ENCODE results near the gene SLIT3.

Gene SLIT3

DNA sequence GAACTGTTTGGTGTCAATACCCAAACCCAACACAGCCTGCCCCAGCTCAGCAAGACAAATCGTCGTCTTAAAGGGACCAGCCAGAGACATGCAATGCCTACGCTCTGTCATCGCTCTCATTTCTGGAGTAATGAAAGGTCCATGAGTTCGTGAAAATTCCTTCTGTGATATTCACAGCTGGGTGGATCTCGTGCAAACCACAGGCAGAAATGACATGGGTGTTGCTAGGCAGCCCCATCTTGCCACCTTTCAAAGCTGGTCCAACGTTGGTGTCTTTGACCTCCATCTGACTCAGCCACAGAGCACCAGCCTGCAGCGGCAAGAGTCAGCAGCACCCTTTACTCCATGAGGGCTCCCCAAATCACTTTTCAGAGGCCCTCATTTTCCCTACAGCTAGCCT lies 215.3 kb downstream of the SLIT3 start:
- CTCF ChIA-PET: no interaction called here
- TF ChIP-seq CTBP1 (IDR thresholded peaks at IDR 0.05; ENCODE audit: borderline replicate concordance) (no peak), NFRKB (IDR thresholded peaks at IDR 0.05) (no peak), FOXK2 (IDR thresholded peaks at IDR 0.05) (no peak), L3MBTL2 (conservative IDR thresholded peaks at IDR 0.05) (no peak), ZNF384 (IDR thresholded peaks at IDR 0.05) (no peak), SUZ12 (IDR thresholded peaks at IDR 0.05) (no peak), HDGF (IDR thresholded peaks at IDR 0.05; ENCODE audit: borderline replicate concordance) (no peak), SP1 (IDR thresholded peaks at IDR 0.05) (no peak), PKNOX1 (IDR thresholded peaks at IDR 0.05) (no peak), FOXA1 (IDR thresholded peaks at IDR 0.05) (no peak), TARDBP (IDR thresholded peaks at IDR 0.05) (no peak), BHLHE40 (IDR thresholded peaks at IDR 0.05; ENCODE audit: borderline replicate concordance) (no peak), ELF4 (IDR thresholded peaks at IDR 0.05) (no peak), LEF1 (IDR thresholded peaks at IDR 0.05; ENCODE audit: borderline replicate concordance) (no peak), FOXM1 (IDR thresholded peaks at IDR 0.05; ENCODE audit: borderline replicate concordance) (no peak), ARNT (IDR thresholded peaks at IDR 0.05) (no peak)
- POLR2A ChIA-PET: no interaction called here
- DNase-seq (ENCODE audit: extremely low spot score): no peak

DNA sequence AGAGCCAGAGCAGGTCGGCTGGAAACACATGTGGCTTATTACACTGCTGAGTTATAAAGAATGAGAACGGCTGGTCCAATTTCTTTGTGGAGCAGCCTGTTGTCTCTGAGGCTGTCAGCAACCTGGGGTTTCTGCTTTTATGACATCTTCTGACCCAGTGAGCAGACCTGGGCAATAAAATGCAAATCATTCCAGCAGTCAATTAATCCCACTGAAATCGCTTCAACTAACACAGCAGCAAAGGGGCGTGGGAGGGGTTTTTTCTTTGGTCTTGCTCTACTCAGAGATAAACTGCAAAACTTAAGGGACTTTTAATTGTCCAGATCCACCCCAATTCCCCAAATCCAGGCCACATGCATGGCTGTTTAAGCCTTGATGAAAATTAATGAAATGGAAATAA lies 215.7 kb downstream of the SLIT3 start:
- TF ChIP-seq NFRKB (IDR thresholded peaks at IDR 0.05): no peak
- TF ChIP-seq ELF4 (IDR thresholded peaks at IDR 0.05): no peak
- no peak for TF ChIP-seq CTBP1 (IDR thresholded peaks at IDR 0.05; ENCODE audit: borderline replicate concordance)
- TF ChIP-seq SP1 (IDR thresholded peaks at IDR 0.05): no peak
- CTCF ChIA-PET: no interaction called here
- no peak for DNase-seq (ENCODE audit: extremely low spot score)
- POLR2A ChIA-PET: no interaction called here

GRCh38 chr5:169084775-169085174 lies 216.2 kb downstream of the SLIT3 start:
- DNase-seq (ENCODE audit: extremely low spot score): no peak
- TF ChIP-seq FOXA1 (IDR thresholded peaks at IDR 0.05) (no peak), SUZ12 (IDR thresholded peaks at IDR 0.05) (no peak), SP1 (IDR thresholded peaks at IDR 0.05) (no peak), CTBP1 (IDR thresholded peaks at IDR 0.05; ENCODE audit: borderline replicate concordance) (peak; percentile 19; the same call in 1 of the 2 replicates), L3MBTL2 (conservative IDR thresholded peaks at IDR 0.05) (peak; percentile 42; the same call in 1 of the 2 replicates)
- ChIA-PET POLR2A (no interaction called here), CTCF (no interaction called here)

DNA sequence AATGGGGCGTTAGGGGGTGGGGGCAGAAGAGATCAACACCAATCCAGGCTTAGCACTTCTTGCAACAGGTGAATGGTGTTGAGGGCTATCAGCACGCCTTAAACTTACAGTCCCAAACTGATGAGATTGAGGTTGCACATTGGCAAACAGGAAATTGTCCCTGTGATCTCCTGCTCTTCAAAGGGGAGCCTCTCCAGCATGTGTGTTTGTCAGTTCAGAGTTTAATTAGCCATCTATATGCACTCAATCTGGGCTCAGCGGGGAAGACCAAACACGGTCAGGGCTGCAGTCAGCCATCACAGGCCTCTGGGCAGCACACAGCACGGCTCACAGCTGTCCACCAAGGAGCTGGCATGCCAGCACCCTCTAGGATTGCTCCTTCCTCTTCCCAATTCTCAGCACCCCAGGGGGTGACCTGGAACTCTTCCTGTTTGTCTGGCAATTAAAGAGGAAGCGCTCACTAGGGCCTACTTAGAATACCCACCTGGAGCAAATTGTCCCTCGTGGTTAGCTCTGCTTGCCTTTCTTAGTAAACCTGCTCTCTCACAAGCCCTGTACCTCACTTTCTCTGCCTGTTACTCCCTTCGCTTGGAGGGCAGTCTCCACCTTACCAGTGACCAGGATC lies 217.4 kb downstream of the SLIT3 start:
- CTCF ChIA-PET: interaction anchor here (0.7 kb wide), 1 partner anchor 219 kb away, joined by 3 read pairs; no protein-coding TSS in a partner anchor
- TF ChIP-seq LEF1 (IDR thresholded peaks at IDR 0.05; ENCODE audit: borderline replicate concordance): no peak
- no peak for TF ChIP-seq NFRKB (IDR thresholded peaks at IDR 0.05)
- TF ChIP-seq ARNT (IDR thresholded peaks at IDR 0.05): no peak
- TF ChIP-seq SP1 (IDR thresholded peaks at IDR 0.05): no peak
- TF ChIP-seq HDGF (IDR thresholded peaks at IDR 0.05; ENCODE audit: borderline replicate concordance): no peak
- TF ChIP-seq SUZ12 (IDR thresholded peaks at IDR 0.05): no peak
- TF ChIP-seq TARDBP (IDR thresholded peaks at IDR 0.05): no peak
- TF ChIP-seq FOXA1 (IDR thresholded peaks at IDR 0.05): no peak
- TF ChIP-seq BHLHE40 (IDR thresholded peaks at IDR 0.05; ENCODE audit: borderline replicate concordance): no peak
- TF ChIP-seq FOXM1 (IDR thresholded peaks at IDR 0.05; ENCODE audit: borderline replicate concordance): no peak
- TF ChIP-seq CTBP1 (IDR thresholded peaks at IDR 0.05; ENCODE audit: borderline replicate concordance): no peak

GRCh38 chr5:169081000-169081724 lies 219.8 kb downstream of the SLIT3 start:
- no peak for DNase-seq (ENCODE audit: extremely low spot score)
- ChIA-PET CTCF (no interaction called here), POLR2A (no interaction called here)
- no peak for TF ChIP-seq CTBP1 (IDR thresholded peaks at IDR 0.05; ENCODE audit: borderline replicate concordance)
- TF ChIP-seq PKNOX1 (IDR thresholded peaks at IDR 0.05): peak; percentile 22; the same call in 1 of the 2 replicates

More for the DNA sequence above, 217.4 kb downstream of the SLIT3 start:
- POLR2A ChIA-PET: no interaction called here
- no peak for DNase-seq (ENCODE audit: extremely low spot score)

DNA sequence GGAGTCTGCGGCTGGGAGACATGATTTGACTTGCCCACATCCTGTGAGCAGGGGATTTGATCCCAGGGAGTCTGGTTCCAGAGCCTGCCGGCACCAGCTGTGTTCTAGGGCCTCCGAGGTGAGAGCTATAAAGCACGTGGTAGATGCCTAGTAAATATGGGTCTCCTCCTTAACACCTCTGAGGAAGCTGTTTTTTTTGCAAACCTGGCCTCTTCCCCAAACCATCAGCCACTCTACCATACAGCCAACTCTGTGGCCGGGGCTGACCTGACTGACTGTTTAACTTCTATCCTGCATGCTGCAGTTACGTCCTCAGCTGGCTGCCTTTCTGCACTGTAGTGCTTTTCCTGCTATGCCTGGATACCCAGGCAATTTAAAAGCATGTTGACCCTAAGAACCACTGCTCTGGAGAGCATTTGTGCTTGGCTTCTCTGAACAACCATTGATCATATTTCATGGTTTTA lies 220.5 kb downstream of the SLIT3 start:
- CTCF ChIA-PET: interaction anchor here (0.7 kb wide), 1 partner anchor 1281 kb away, joined by 5 read pairs; no protein-coding TSS in a partner anchor

DNA sequence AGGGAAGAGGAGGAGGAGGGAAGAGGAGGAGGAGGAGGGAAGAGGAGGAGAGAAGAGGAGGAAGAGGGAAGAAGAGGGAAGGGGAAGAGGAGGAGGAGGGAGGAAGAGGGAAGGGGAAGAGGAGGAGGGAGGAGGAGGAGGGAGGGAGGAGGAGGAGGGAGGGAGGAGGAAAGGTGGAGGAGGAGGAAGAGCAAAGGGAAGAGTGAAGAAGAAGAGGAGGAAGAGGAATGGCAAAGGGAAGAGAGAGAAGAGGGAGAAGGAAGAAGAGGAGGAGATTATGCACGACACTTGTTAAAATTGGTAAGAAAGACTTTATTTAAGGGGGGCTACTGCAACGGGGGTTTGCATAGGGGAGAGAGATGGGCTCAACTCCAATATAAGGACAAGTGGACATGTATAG lies 221.2 kb downstream of the SLIT3 start:
- TF ChIP-seq ARNT (IDR thresholded peaks at IDR 0.05) (no peak), LEF1 (IDR thresholded peaks at IDR 0.05; ENCODE audit: borderline replicate concordance) (no peak), BHLHE40 (IDR thresholded peaks at IDR 0.05; ENCODE audit: borderline replicate concordance) (no peak), PKNOX1 (IDR thresholded peaks at IDR 0.05) (no peak), ELF4 (IDR thresholded peaks at IDR 0.05) (no peak), NFRKB (IDR thresholded peaks at IDR 0.05) (no peak), FOXA1 (IDR thresholded peaks at IDR 0.05) (no peak), CTBP1 (IDR thresholded peaks at IDR 0.05; ENCODE audit: borderline replicate concordance) (no peak)
- no peak for DNase-seq (ENCODE audit: extremely low spot score)
- POLR2A ChIA-PET: no interaction called here
- CTCF ChIA-PET: interaction anchor here (0.7 kb wide), 1 partner anchor 1281 kb away, joined by 5 read pairs; no protein-coding TSS in a partner anchor

More for the DNA sequence above, 220.5 kb downstream of the SLIT3 start:
- peak; percentile 65 for TF ChIP-seq L3MBTL2 (conservative IDR thresholded peaks at IDR 0.05)
- no peak for TF ChIP-seq ELF4 (IDR thresholded peaks at IDR 0.05)
- POLR2A ChIA-PET: no interaction called here
- DNase-seq (ENCODE audit: extremely low spot score): no peak
